Esophagus muscularis mucosa (tissue), 3 donors: ENCODE results near the gene ADRA2C.

Source experiments
- CTCF ChIP-seq, 3 experiments: fragments of 200-600 bp in 2 of 3; fragments of 450-650 bp in 1 of 3; sonication (generic) in 2 of 3; IDR thresholded peaks; one replicate each; pipeline ENCODE4 v1.5.1; 2017 to 2019; ENCODE audit warnings: antibody characterized with exemption in 3 of 3, mild to moderate bottlenecking in 2 of 3, moderate library complexity in 1 of 3
- POLR2A ChIP-seq: fragments of 450-650 bp; IDR thresholded peaks from one replicate; pipeline ENCODE4 v1.6.1; 2017; ENCODE audit warnings: antibody characterized with exemption, moderate library complexity, mild to moderate bottlenecking, low read depth

- no peak for TF ChIP-seq CTCF (IDR thresholded peaks at IDR 0.05)
- no peak for TF ChIP-seq POLR2A
These were observed 23.6 kb upstream of the ADRA2C start for GRCh38 chr4:3742610-3743009.
